GM19099 (cell line): ENCODE measurements around the gene MPO.

Experiments used
- POLR2A ChIP-seq: IDR thresholded peaks from 3 replicates; pipeline ENCODE4 v1.6.1; 2011; ENCODE audit warnings: low read depth; ENCODE audit not compliant: insufficient read length; ENCODE audit errors: extremely low read depth

Gene MPO

GRCh38 chr17:58280480-58281217 is at the start of gene MPO:
Gene MPO (minus strand): TSS chr17:58280935. CDS start chr17:58280758, 177 bp downstream.
- no peak for TF ChIP-seq POLR2A

- TF ChIP-seq POLR2A, result no peak
These were observed 49.2 kb upstream of the MPO start for GRCh38 chr17:58329810-58330537.

GRCh38 chr17:58329035-58329809 is 48.5 kb upstream of the MPO start:
- TF ChIP-seq POLR2A, result no peak

- TF ChIP-seq POLR2A, result no peak
These were observed 47.7 kb upstream of the MPO start, which contains the start of gene TSPOAP1 for GRCh38 chr17:58328195-58329034. Gene TSPOAP1 (minus strand): TSS chr17:58328795. CDS start chr17:58327920, 875 bp downstream.

- no peak for TF ChIP-seq POLR2A
These were observed 46.8 kb upstream of the MPO start for GRCh38 chr17:58327363-58328194.

GRCh38 chr17:58326609-58327362 is 46.1 kb upstream of the MPO start:
- TF ChIP-seq POLR2A, result no peak

GRCh38 chr17:58325976-58326468 is 45.3 kb upstream of the MPO start:
- no peak for TF ChIP-seq POLR2A

GRCh38 chr17:58325289-58325726 is 44.6 kb upstream of the MPO start:
- no peak for TF ChIP-seq POLR2A

GRCh38 chr17:58324409-58325288 is 43.9 kb upstream of the MPO start:
- TF ChIP-seq POLR2A, result no peak

GRCh38 chr17:58324056-58324408 is 43.3 kb upstream of the MPO start:
- no peak for TF ChIP-seq POLR2A

- no peak for TF ChIP-seq POLR2A
These were observed 42.8 kb upstream of the MPO start for GRCh38 chr17:58323366-58324055.
